Measurements from ENCODE around the gene CTSA.

DNA sequence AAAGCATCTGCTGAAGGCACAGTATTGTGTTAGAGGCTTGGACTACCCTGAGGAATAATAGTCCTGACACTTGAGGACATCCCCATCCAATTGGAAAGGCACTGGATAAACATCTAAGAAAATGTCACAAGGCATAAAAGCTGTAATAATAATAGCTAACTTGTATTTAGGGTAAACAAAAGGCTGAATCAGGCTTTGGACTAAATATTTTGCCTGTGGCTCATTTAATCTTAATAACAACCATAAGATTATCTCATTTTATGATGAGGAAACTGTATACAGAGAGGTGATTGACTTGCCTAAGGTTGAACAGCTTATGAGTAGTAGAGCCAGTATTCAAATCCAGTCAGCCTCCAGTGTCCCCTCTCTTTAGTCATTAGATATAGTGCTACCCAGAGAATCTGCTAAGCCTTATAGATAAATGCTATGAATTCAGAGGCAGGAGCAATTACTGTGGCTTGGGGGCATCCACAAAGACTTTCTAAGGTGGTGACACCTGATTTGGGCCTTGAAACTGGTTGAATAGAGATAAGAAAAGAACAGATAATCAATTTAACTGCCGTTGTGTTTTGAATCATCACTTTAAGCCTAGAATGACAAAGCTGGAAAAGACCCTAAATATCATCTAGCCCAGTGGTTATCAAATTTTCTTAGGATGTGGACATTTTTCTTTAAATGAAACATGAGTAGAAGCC is 17.6 kb upstream of the CTSA start:
- no peak for TF ChIP-seq EZH2 (IDR thresholded peaks at IDR 0.05; ENCODE audit: insufficient read depth, low read length)
- TF ChIP-seq, protein P1, sequence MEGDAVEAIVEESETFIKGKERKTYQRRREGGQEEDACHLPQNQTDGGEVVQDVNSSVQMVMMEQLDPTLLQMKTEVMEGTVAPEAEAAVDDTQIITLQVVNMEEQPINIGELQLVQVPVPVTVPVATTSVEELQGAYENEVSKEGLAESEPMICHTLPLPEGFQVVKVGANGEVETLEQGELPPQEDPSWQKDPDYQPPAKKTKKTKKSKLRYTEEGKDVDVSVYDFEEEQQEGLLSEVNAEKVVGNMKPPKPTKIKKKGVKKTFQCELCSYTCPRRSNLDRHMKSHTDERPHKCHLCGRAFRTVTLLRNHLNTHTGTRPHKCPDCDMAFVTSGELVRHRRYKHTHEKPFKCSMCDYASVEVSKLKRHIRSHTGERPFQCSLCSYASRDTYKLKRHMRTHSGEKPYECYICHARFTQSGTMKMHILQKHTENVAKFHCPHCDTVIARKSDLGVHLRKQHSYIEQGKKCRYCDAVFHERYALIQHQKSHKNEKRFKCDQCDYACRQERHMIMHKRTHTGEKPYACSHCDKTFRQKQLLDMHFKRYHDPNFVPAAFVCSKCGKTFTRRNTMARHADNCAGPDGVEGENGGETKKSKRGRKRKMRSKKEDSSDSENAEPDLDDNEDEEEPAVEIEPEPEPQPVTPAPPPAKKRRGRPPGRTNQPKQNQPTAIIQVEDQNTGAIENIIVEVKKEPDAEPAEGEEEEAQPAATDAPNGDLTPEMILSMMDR (IDR thresholded peaks at IDR 0.05; ENCODE audit: insufficient read depth, low read depth, low read length) = no peak

All from astrocyte (in vitro differentiated cells and primary cell).